Stimulated activated CD4-positive, alpha-beta T cell treated with anti-CD3 and anti-CD28 coated beads, Interleukin-1b, Interleukin-23, amount 100 ng/mL, for 24 hours (primary cell): Measurements from ENCODE around the gene RPS18.

ENCODE experiments used
- DNase-seq, 4 experiments: peaks; one replicate each; pipeline ENCODE4 v3.0.0-alpha.2; 2020; ENCODE audit warnings: low read depth in 4 of 4, low spot score in 1 of 4

The RPS18 gene

GRCh38 chr6:33289784-33290315, 18.0 kb downstream of the RPS18 start:
- DNase-seq, result no peak

DNA sequence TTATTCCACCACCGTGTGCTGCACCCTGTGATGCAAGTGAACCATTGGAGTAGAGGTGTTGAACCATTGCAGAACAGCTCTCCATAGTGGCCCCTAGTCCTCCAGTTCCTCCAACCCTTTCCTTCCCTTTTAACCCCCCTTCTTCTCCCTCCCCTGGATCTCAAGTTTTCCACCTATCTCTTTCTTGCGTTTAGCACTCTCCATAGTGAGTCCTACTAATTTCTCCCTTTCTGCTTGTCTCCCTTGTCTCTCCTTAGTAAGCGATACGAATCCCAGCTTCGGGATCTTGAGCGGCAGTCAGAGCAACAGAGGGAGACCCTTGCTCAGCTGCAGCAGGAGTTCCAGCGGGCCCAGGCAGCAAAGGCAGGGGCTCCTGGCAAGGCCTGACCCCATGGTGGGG, 18.6 kb downstream of the RPS18 start:
- DNase-seq, result no peak

DNA sequence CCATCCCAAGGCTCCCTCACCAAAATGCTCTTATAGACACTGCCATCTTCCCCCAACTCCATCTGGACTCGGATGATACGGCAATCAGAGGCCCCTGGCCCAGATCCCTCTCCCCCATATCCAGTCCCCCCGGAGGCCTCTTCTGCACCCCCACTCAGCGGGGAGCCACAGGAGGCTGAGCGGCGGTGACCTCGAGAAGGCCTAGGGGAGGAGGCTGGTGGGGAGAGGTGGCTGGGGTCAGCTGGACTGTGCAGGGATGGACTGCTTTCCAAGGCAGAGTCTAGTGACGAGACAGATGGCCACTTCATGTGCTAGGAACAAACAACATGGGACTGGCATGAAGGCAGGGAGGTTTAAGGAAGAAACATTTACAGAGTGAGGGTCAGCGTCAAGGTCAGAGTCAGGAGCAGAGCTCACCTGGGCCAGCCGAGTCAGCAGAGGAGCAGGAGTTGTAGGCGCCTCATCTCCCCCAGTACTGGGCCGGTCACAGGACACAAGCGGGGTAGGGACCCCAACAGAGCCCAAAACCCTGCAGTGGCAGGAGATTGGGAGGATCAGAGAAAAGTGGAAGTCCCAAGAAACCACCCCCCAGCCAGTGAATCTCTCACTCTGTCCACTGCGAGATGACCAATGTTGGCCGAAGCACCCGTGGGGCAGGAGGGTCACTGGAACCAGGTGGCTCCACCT, 21.3 kb downstream of the RPS18 start:
- no peak for DNase-seq

DNA sequence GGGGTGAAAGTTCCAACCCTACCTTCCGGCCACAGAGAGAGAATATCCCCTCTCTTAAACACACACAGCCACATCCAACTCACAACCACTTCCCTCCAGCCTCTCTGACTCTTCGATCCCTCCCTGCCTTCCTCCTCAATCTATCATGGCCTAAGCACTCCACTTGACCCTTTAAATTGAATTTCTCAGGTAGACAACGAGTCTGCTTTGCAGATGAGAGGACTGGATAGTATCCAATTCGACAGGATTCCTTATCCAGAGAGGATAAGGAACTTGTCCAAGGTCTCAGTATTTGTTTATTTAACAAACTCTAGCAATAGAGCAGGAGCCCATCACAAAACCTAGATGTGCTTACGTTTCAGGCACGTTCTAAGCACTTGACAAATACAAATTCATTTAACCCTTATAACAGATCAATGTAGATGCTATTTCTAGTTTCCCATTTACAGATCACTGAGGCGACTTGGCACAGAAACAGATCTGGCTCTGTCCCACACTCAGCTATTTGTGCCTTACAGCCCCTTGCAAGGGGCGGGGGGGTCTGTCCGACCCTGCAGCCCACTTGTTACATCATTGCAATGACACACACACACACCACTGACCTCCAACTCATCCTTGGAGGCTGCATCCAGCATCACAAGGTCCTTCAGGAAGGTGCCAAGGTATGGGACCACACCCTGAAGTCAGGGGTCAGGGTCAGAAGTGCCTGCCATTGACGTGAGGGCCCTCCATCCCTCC, 22.4 kb downstream of the RPS18 start:
- no peak for DNase-seq

DNA sequence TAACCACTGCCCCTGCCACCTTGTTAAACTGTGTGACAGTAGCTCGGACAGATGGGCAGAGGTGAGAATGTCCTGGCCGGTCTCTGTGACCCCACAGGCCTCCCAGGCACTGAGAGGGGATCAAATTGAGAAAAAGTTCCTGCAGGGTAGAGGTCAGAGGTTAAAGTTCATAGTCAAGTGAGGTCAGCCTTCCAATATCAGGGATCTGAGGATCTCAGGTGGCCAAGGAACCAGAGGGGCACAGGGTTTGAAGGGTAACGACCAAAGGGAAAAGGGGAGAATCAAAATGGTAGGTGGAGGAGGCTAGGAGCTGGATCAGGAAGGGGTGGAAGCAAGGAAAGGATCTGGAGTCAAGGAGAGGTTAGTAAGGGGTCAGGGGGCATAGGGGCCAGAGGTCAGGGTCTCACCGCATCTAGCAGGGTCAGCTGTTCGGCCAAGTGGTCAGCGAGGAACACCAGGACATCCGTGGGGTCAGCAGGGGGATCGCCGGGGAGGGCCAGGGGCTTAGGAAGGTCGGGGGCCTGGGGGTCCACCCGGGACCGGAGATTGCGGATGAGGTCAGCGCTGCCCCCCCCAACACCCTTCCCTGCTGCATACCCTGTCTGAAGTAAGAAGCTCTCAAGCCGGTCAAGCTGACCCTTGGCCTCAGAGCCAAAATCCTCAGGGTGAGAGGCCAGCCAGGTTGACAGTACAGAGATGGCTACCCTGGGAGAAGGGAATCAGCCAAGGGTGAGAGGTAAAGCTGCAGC, 23.9 kb downstream of the RPS18 start:
- no peak for DNase-seq

- DNase-seq, result no peak
Measured at GRCh38 chr6:33296797-33297405, 25.0 kb downstream of the RPS18 start.

- no peak for DNase-seq
Measured at GRCh38 chr6:33297406-33297955, 25.6 kb downstream of the RPS18 start.

GRCh38 chr6:33297956-33298772, 26.3 kb downstream of the RPS18 start:
- no peak for DNase-seq

DNA sequence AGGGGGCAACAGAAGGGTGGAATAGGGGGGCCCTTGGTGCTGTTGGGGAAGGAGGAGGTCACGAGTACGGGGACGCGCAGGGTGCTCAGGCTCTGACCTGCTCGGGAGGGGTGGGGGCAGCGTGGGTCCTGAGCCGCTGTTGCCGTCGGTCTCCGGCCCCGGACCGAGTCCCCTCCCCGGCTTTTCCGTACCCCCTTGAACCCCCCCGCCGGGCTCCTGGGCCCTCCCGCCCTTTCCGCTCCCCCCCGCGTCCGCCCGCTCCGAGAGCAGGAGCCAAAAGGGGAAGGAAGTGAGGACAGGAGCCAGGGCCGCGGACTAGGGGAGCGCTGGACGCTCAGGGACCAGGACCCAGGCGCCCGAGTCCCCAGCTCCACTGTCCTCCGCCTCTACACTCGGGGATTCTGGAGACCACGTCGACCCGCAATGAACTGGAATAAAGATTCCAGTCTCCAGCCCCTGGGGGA, 26.9 kb downstream of the RPS18 start, which contains the start of gene RGL2:
Gene RGL2 (minus strand): TSS at position 170 of the 464 bp plus-strand sequence. CDS start 332 bp downstream, outside the sequence.
- no peak for DNase-seq

- DNase-seq, result peak; percentile 88 to 92 (median 90)
Measured at GRCh38 chr6:33299237-33299944, 27.5 kb downstream of the RPS18 start.

DNA sequence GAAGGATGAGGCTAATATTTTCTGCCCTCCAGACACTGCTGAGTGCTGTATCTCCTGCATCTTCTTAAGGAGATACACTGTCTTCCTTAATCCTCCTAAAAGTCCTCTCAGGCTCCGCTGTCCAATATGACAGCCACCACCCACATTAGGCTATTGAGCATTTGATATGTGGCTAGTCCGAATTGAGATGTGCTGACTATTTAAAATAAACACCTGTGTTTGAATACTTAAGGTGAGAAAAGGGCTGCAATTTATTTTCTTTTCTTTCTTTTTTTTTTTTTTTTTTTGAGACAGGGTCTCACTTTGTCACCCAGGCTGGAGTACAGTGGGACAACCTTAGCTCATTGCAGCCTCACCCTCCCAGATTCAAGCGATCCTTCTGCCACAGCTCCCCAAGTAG, 30.0 kb downstream of the RPS18 start:
- DNase-seq, result no peak

- DNase-seq, result no peak
Measured at GRCh38 chr6:33304216-33304615, 32.3 kb downstream of the RPS18 start.

GRCh38 chr6:33305052-33305451, 33.2 kb downstream of the RPS18 start:
- no peak for DNase-seq

DNA sequence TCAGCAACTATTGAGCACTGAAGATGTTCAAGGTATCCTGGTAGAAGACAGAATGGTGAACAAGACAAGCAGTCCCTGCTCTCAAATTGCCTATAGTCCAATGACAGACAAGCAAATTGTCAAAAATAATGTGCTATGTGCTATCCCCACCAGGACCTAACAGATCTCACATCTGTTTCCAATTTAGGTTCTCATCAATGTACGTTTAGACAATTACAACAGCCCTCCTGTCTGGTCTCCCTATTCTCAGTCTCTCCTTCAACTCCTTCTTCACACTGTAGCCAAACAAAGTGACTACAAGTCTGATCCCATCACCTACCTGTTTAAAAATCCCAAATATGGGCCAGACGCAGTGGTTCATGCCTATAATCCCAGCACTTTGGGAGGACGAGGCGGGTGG, 34.5 kb downstream of the RPS18 start:
- no peak for DNase-seq

- peak in 3 of 4 experiments; percentile 51 to 75 (median 68) for DNase-seq
Measured at GRCh38 chr6:33312361-33313104, 40.7 kb downstream of the RPS18 start.

GRCh38 chr6:33313105-33313708, 41.3 kb downstream of the RPS18 start:
- DNase-seq, result no peak

DNA sequence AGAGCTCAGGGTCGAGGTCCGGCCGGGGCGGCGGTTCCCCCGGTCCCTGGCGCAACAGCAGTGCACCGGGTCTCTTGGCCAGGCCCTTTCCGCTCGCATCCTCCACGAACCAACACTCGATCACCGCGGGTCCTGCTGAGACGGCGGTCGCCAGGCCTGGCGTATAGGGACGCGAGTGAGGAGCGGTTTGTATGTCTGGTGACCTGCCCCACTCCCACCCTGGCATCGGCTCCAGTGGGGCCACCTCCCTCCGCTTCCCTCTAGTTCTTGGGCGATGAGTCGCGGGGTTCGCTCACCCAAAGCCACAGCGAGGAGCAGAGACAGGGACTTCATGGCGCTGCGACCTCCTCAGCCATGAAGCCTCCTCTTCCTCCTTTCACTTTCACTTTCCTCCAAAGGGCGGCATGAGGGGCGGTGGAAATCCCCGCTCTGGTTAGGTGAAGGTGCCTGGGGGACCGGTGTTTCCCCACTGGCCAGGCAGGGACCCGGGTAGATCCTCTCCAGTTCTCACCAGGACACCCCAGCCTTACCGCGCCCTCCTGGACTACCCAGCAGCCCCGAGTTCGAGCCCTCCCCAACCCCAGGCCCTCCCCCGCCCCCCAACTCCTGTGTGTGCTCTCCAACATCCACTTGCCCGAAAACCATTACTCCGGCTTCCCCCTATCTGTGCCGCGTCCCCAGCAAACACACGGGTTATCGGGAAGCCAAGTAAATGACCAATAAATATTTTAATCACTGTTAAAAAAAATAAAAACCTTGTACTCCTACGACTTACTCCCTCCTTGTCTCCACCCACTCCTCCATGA, 42.0 kb downstream of the RPS18 start, which contains the start of gene TAPBP:
Gene TAPBP (minus strand): TSS at position 370 of the 806 bp plus-strand sequence. CDS start 37 bp downstream, at position 333.
- peak; percentile 56 to 83 (median 70) for DNase-seq
